Measurements from ENCODE around the gene MOB3C. TPM values are rescaled to one million over a fixed set of nuclear protein-coding genes. Genes with fewer than 3 reads are reported as not detected.

Gene MOB3C
- total RNA-seq, 4 donors from 2014 or later, result 13.0 to 17.8 (median 13.6) TPM

- no peak overlapping the region for H3K4me3 ChIP-seq (ENCODE audit: low read depth, poor library complexity, severe bottlenecking)
- TF ChIP-seq CTCF (IDR thresholded peaks at IDR 0.05), result no peak
- TF ChIP-seq POLR2A (IDR thresholded peaks at IDR 0.05), result no peak
- intact Hi-C loops (cut with DNase I; ENCODE audit: low total_unique reads), result no loop called here
- no peak for DNase-seq (ENCODE audit: low spot score in 2 of 2)
Observed at GRCh38 chr1:46643368-46643775, 26.8 kb upstream of the MOB3C start.

- DNase-seq (ENCODE audit: low spot score in 2 of 2), result no peak
- TF ChIP-seq POLR2A (IDR thresholded peaks at IDR 0.05), result no peak
- TF ChIP-seq CTCF (IDR thresholded peaks at IDR 0.05), result no peak
- no peak overlapping the region for H3K4me3 ChIP-seq (ENCODE audit: low read depth, poor library complexity, severe bottlenecking)
- intact Hi-C loops (cut with DNase I; ENCODE audit: low total_unique reads), result no loop called here
Observed at GRCh38 chr1:46642115-46642680, 25.6 kb upstream of the MOB3C start.

GRCh38 chr1:46639547-46639946, 22.9 kb upstream of the MOB3C start:
- no peak overlapping the region for H3K4me3 ChIP-seq (ENCODE audit: low read depth, poor library complexity, severe bottlenecking)
- DNase-seq (ENCODE audit: low spot score in 2 of 2), result no peak
- intact Hi-C loops (cut with DNase I; ENCODE audit: low total_unique reads), result no loop called here
- WGBS, 2 donors, result 31 to 53% methylated on average over 1 of the region's 1 CpG
- TF ChIP-seq CTCF (IDR thresholded peaks at IDR 0.05), result no peak
- no peak for TF ChIP-seq POLR2A (IDR thresholded peaks at IDR 0.05)

- no peak overlapping the region for H3K4me3 ChIP-seq (ENCODE audit: low read depth, poor library complexity, severe bottlenecking)
- no peak for DNase-seq (ENCODE audit: low spot score in 2 of 2)
- TF ChIP-seq POLR2A (IDR thresholded peaks at IDR 0.05), result no peak
- intact Hi-C loops (cut with DNase I; ENCODE audit: low total_unique reads), result no loop called here
Observed at GRCh38 chr1:46638921-46639320, 22.3 kb upstream of the MOB3C start.

- 33 to 37% methylated on average over 2 of the region's 2 CpGs for WGBS, 2 donors
- TF ChIP-seq CTCF (IDR thresholded peaks at IDR 0.05) (no peak), POLR2A (IDR thresholded peaks at IDR 0.05) (no peak)
- intact Hi-C loops (cut with DNase I; ENCODE audit: low total_unique reads), result no loop called here
- no peak for DNase-seq (ENCODE audit: low spot score in 2 of 2)
- H3K4me3 ChIP-seq (ENCODE audit: low read depth, poor library complexity, severe bottlenecking), result no peak overlapping the region
Observed at GRCh38 chr1:46637444-46638083, 21.0 kb upstream of the MOB3C start.

- intact Hi-C loops (cut with DNase I; ENCODE audit: low total_unique reads), result no loop called here
- DNase-seq (ENCODE audit: low spot score in 2 of 2), result no peak
- no peak for TF ChIP-seq POLR2A (IDR thresholded peaks at IDR 0.05)
- TF ChIP-seq CTCF (IDR thresholded peaks at IDR 0.05), result no peak
- no peak overlapping the region for H3K4me3 ChIP-seq (ENCODE audit: low read depth, poor library complexity, severe bottlenecking)
- WGBS, 2 donors, result 95 to 97% methylated on average over 2 of the region's 2 CpGs
Observed at GRCh38 chr1:46635205-46635604, 18.6 kb upstream of the MOB3C start.

All from lower leg skin (tissue), 4 donors.